Erythroblast (primary cell): ENCODE data around the gene LRRC57.

Experiments
- GATA1 ChIP-seq: IDR thresholded peaks from 2 replicates; pipeline ENCODE4 v1.6.1; 2011; ENCODE audit warnings: low read depth, mild to moderate bottlenecking, control low read depth, low read length, moderate library complexity
- POLR2A ChIP-seq: IDR thresholded peaks from 2 replicates; pipeline ENCODE4 v1.6.1; 2011; ENCODE audit warnings: mild to moderate bottlenecking, low read length

DNA sequence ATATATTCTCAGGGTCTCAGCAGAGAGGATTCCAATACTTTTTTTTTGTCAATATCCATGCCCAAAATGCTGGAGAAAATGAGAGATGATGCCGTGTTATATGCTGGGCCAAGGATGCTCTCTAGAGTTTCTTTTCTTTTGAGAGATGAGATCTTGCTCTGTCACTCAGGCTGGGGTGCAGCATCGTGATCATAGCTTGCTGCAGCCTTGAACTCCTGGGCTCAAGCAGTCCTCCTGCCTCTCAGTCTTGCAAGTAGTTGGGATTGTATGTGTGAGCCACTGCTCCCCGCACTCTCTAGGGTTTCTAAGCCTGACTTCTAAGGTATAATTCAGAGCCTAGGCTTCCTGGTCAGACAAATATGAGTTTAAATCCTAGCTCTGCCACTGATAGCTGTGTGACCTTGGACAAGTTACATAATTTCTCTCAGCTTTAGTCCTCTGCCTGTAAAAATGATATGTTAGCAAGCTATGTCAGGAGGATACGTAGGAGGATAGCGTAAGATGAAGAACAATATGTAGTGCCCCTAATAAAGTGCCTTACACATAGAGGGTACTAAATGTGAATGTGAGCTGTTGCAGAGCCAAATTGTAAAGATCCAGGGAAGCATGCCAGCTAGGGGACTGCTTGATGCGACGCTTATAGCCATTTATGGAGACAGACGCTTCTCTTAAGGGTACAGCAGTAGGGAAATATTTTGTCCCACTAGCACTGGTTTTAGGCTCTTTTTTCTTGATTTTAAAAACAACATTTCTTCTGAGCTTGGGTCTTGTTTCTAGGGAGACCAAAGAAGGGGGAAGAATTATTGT is 34.2 kb upstream of the LRRC57 start:
- TF ChIP-seq POLR2A: no peak
- no peak for TF ChIP-seq GATA1
